ENCODE data around the gene EPB41L2. TPM values are rescaled to one million over a fixed set of nuclear protein-coding genes. Genes with fewer than 3 reads are reported as not detected.
"Not testable (repeated sequence)": the region's sequence is repeated elsewhere in the genome, so short reads cannot be mapped to it uniquely, and the experiment has no call there.

The EPB41L2 gene
- total and polyA plus RNA-seq, 2 donors from 2014 or later = 19.6 to 111 TPM

- no peaks in the 10 kb centered on the region for H3K36me3 ChIP-seq (ENCODE audit: control insufficient read depth in 2 of 3, insufficient read depth in 3 of 3, low read length in 3 of 3)
- no peak overlapping the region for H3K9ac ChIP-seq (ENCODE audit: low read length in 3 of 3)
- no peak for TF ChIP-seq CTCF (IDR thresholded peaks at IDR 0.05; ENCODE audit: borderline replicate concordance, extremely low read depth, insufficient read depth)
- H3K27ac ChIP-seq (ENCODE audit: low read depth in 2 of 2, low read length in 2 of 2) = no peak overlapping the region
- peak in 1 of 5 donors; percentile 20 for DNase-seq
- no peak overlapping the region for H3K4me3 ChIP-seq (ENCODE audit: low read length in 3 of 3)
- H3K9me3 ChIP-seq (ENCODE audit: control insufficient read depth in 2 of 3, insufficient read depth in 1 of 3, low read length in 3 of 3) = no peaks in the 10 kb centered on the region
- intact Hi-C loops (cut with DNase I) = no loop called here
- H3K4me1 ChIP-seq (ENCODE audit: control insufficient read depth in 2 of 3, insufficient read depth in 2 of 3, low read depth in 1 of 3, low read length in 3 of 3) = no peaks in the 10 kb centered on the region
- no peaks in the 10 kb centered on the region for H3K27me3 ChIP-seq (ENCODE audit: control insufficient read depth, insufficient read depth, low read length)
- no peak for FAIRE-seq
Observed at GRCh38 chr6:130945401-130945919, 117.6 kb downstream of the EPB41L2 start.

GRCh38 chr6:130944486-130944885 lies 118.6 kb downstream of the EPB41L2 start:
- Histone ChIP-seq H3K36me3 (ENCODE audit: control insufficient read depth in 2 of 3, insufficient read depth in 3 of 3, low read length in 3 of 3) (no peaks in the 10 kb centered on the region), H3K27me3 (ENCODE audit: control insufficient read depth, insufficient read depth, low read length) (no peaks in the 10 kb centered on the region), H3K9ac (ENCODE audit: low read length in 3 of 3) (no peak overlapping the region), H3K4me3 (ENCODE audit: low read length in 3 of 3) (no peak overlapping the region), H3K27ac (ENCODE audit: low read depth in 2 of 2, low read length in 2 of 2) (no peak overlapping the region), H3K4me1 (ENCODE audit: control insufficient read depth in 2 of 3, insufficient read depth in 2 of 3, low read depth in 1 of 3, low read length in 3 of 3) (no peaks in the 10 kb centered on the region), H3K9me3 (ENCODE audit: control insufficient read depth in 2 of 3, insufficient read depth in 1 of 3, low read length in 3 of 3) (no peaks in the 10 kb centered on the region)
- TF ChIP-seq CTCF (IDR thresholded peaks at IDR 0.05; ENCODE audit: borderline replicate concordance, extremely low read depth, insufficient read depth) = no peak
- intact Hi-C loops (cut with DNase I) = no loop called here
- no peak for FAIRE-seq
- DNase-seq = no peak

GRCh38 chr6:130943738-130944137 lies 119.3 kb downstream of the EPB41L2 start:
- H3K4me3 ChIP-seq (ENCODE audit: low read length in 3 of 3) = no peak overlapping the region
- TF ChIP-seq CTCF (IDR thresholded peaks at IDR 0.05; ENCODE audit: borderline replicate concordance, extremely low read depth, insufficient read depth) = no peak
- H3K27me3 ChIP-seq (ENCODE audit: control insufficient read depth, insufficient read depth, low read length) = no peaks in the 10 kb centered on the region
- DNase-seq (no peak), FAIRE-seq (no peak)
- no peaks in the 10 kb centered on the region for H3K9me3 ChIP-seq (ENCODE audit: control insufficient read depth in 2 of 3, insufficient read depth in 1 of 3, low read length in 3 of 3)
- no peaks in the 10 kb centered on the region for H3K36me3 ChIP-seq (ENCODE audit: control insufficient read depth in 2 of 3, insufficient read depth in 3 of 3, low read length in 3 of 3)
- H3K4me1 ChIP-seq (ENCODE audit: control insufficient read depth in 2 of 3, insufficient read depth in 2 of 3, low read depth in 1 of 3, low read length in 3 of 3) = no peaks in the 10 kb centered on the region
- intact Hi-C loops (cut with DNase I) = no loop called here
- no peak overlapping the region for H3K27ac ChIP-seq (ENCODE audit: low read depth in 2 of 2, low read length in 2 of 2)
- no peak overlapping the region for H3K9ac ChIP-seq (ENCODE audit: low read length in 3 of 3)

- intact Hi-C loops (cut with DNase I); H3K4me1 ChIP-seq (ENCODE audit: control insufficient read depth in 2 of 3, insufficient read depth in 2 of 3, low read depth in 1 of 3, low read length in 3 of 3); H3K9ac ChIP-seq (ENCODE audit: low read length in 3 of 3); H3K4me3 ChIP-seq (ENCODE audit: low read length in 3 of 3); H3K27me3 ChIP-seq (ENCODE audit: control insufficient read depth, insufficient read depth, low read length); FAIRE-seq; H3K27ac ChIP-seq (ENCODE audit: low read depth in 2 of 2, low read length in 2 of 2); H3K9me3 ChIP-seq (ENCODE audit: control insufficient read depth in 2 of 3, insufficient read depth in 1 of 3, low read length in 3 of 3); DNase-seq; H3K36me3 ChIP-seq (ENCODE audit: control insufficient read depth in 2 of 3, insufficient read depth in 3 of 3, low read length in 3 of 3): not testable (repeated sequence)
Observed at GRCh38 chr6:130942752-130943151, 120.3 kb downstream of the EPB41L2 start.

All from kidney (tissue), 14 donors.